AG09309 (cell line): Measurements from ENCODE around the gene DNAH6.

Experiments
- DNase-seq: peaks from one replicate; pipeline ENCODE4 v3.0.0-alpha.2; 2010; ENCODE audit warnings: low read depth
- H3K4me3 ChIP-seq: 2 replicates; pipeline ENCODE4 v1.5.1; 2011; ENCODE audit warnings: mild to moderate bottlenecking, low read depth, low read length, moderate library complexity; ENCODE audit not compliant: control insufficient read depth
- CTCF ChIP-seq: IDR thresholded peaks from 2 replicates; pipeline ENCODE4 v1.5.1; 2011; ENCODE audit warnings: mild to moderate bottlenecking, low read depth, low read length, inconsistent platforms; ENCODE audit not compliant: insufficient read depth, control insufficient read depth; ENCODE audit errors: missing control alignments

DNAH6 gene

DNA sequence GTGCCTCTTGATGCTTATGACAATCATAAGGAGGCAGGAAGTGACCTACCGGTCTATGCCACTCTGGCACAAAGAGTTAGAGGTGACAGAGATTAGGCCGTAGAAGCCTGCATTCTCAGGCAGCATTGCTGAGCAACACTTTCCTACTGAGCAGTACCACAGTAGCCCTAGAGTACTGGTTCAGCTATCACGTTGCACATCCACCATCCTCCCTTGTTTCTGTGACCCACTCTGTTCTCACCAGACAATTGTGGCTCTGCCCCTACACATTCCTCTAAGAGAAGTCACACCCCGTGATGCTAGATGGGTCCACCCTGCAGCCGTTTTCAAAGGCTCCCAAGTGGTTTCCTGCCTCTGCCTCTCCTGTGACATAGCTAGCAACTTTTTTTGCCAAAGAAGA lies 34.6 kb upstream of the DNAH6 start:
- peak; percentile 25 for DNase-seq
- H3K4me3 ChIP-seq, result no peak overlapping the region
- no peak for TF ChIP-seq CTCF

DNA sequence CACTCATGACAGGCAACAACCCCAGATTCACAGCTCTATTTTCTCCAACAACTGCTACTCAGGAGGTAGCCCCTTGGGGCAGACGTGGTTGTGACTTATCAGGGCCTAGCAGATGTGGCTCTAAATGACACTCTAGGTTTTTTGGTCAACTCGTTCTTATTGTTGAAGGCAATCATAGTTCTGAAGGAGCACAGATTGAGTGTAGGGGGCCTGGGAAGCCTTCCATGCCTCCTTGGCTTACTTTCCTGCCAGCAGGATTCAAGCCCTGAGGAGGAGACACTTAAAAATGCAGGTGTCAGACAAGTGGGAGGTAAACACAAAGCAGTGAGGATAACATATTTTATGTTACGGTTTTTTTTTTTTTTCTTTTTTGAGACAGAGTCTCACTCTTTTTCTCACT lies 33.7 kb upstream of the DNAH6 start:
- no peak for DNase-seq
- no peak for TF ChIP-seq CTCF
- no peak overlapping the region for H3K4me3 ChIP-seq

DNA sequence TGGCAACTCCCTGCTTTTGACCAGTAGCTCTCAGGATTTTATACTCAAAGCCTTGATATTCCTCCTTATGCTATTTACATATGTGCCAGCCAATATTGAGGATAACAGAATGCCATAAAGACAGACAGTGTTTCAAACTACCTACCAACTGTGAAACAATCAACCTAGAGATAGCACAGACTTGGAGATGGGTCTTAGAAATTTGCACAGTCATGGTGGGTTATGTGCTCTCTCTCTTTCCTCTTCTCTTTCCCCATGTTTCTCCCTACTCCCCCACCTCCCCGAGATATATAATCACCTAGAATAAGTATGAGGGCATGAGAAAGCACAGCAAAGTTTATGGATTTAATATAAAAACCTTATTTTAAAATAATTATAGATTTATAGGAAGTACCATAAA lies 33.0 kb upstream of the DNAH6 start:
- H3K4me3 ChIP-seq, result no peak overlapping the region
- no peak for DNase-seq
- no peak for TF ChIP-seq CTCF

GRCh38 chr2:84486441-84487115 lies 29.7 kb upstream of the DNAH6 start:
- H3K4me3 ChIP-seq, result no peak overlapping the region
- no peak for DNase-seq
- TF ChIP-seq CTCF, result no peak

DNA sequence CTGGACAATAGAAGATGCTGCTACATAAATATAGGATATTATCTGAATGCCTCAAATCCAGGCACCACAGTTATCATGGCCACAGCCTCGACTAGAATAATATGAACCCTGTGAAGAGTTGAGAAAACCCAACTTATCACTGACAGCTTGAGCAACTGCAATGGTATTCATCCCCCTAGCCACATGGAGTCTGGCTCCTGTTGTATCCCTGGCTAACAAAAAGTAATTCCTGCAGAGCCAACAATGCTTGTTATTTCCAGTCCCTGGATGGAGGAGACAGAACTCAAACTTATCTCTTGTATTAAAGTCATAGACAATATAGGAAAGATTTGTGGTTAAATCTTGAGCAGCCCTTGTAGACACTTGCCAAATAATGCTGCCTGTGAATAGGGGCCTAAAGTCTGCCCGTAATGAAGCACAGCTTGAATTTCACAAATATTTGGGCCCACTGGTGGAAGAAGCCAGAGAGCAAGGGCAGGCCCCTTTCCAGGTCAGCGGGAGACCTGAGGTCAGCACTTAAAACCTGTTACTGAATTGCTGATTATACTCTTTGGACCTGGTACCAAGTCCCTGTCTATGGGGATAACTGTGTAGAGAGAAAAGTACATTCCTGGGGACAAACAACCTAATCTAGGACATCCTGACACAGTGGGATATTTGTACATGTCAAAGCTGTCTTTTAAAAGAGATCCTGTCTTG lies 28.9 kb upstream of the DNAH6 start:
- TF ChIP-seq CTCF, result no peak
- DNase-seq, result no peak
- no peak overlapping the region for H3K4me3 ChIP-seq

GRCh38 chr2:84491256-84491655 lies 25.0 kb upstream of the DNAH6 start:
- DNase-seq, result no peak
- TF ChIP-seq CTCF, result no peak
- H3K4me3 ChIP-seq, result no peak overlapping the region
